SK-N-SH treated with all-trans-retinoic acid at 6 μM for 48 hours (cell line): ENCODE measurements around the gene TWIST2.

Source experiments
- ATAC-seq: fragments of 200-7000 bp; cut with Tn5 transposase; 3 replicates; pipeline ENCODE4 v1.9.1; 2020; ENCODE audit warnings: mild to moderate bottlenecking, moderate library complexity
- ARNTL ChIP-seq: fragments of 450-650 bp; formaldehyde crosslinking; IDR thresholded peaks from 2 replicates; pipeline ENCODE4 v1.5.0; 2020; ENCODE audit warnings: low read depth, mild to moderate bottlenecking, moderate library complexity, borderline replicate concordance
- BACH2 ChIP-seq: fragments of 250-450 bp; sonication (Bioruptor Pico); IDR thresholded peaks from 2 replicates; pipeline ENCODE4 v1.9.0; 2021; ENCODE audit warnings: mild to moderate bottlenecking, borderline replicate concordance
- CSDC2 ChIP-seq: fragments of 250-450 bp; sonication (Bioruptor Pico); IDR thresholded peaks from 2 replicates; pipeline ENCODE4 v1.5.0; 2020; ENCODE audit warnings: mild to moderate bottlenecking, moderate library complexity
- ESRRG ChIP-seq: fragments of 250-450 bp; sonication (Bioruptor Pico); IDR thresholded peaks from 2 replicates; pipeline ENCODE4 v1.6.1; 2021; ENCODE audit warnings: mild to moderate bottlenecking
- GLIS3 ChIP-seq: fragments of 250-450 bp; sonication (Bioruptor Pico); IDR thresholded peaks from 2 replicates; pipeline ENCODE4 v1.5.0; 2020; ENCODE audit warnings: mild to moderate bottlenecking, moderate library complexity
- ISL1 ChIP-seq: fragments of 250-450 bp; sonication (Bioruptor Pico); IDR thresholded peaks from 2 replicates; pipeline ENCODE4 v2.1.2; 2022; ENCODE audit warnings: mild to moderate bottlenecking, moderate library complexity
- OSR1 ChIP-seq: fragments of 250-450 bp; sonication (Bioruptor Pico); IDR thresholded peaks from 2 replicates; pipeline ENCODE4 v1.8.0; 2022; ENCODE audit warnings: moderate library complexity, mild to moderate bottlenecking, inconsistent platforms
- RARB ChIP-seq: fragments of 250-450 bp; sonication (Bioruptor Pico); IDR thresholded peaks from 2 replicates; pipeline ENCODE4 v1.8.0; 2021; ENCODE audit warnings: mild to moderate bottlenecking, moderate library complexity
- SNAI2 ChIP-seq: fragments of 250-450 bp; sonication (Bioruptor Pico); IDR thresholded peaks from 2 replicates; pipeline ENCODE4 v1.5.0; 2020; ENCODE audit warnings: mild to moderate bottlenecking, moderate library complexity
- TOX ChIP-seq: fragments of 250-450 bp; sonication (Bioruptor Pico); IDR thresholded peaks from 2 replicates; pipeline ENCODE4 v1.8.0; 2021; ENCODE audit warnings: mild to moderate bottlenecking, moderate library complexity, borderline replicate concordance
- ZC3H10 ChIP-seq: fragments of 250-450 bp; sonication (Bioruptor Pico); IDR thresholded peaks from 2 replicates; pipeline ENCODE4 v1.5.1; 2021; ENCODE audit warnings: mild to moderate bottlenecking, moderate library complexity
- ZFP3 ChIP-seq: fragments of 250-450 bp; sonication (Bioruptor Pico); IDR thresholded peaks from 2 replicates; pipeline ENCODE4 v1.5.0; 2020; ENCODE audit warnings: mild to moderate bottlenecking, moderate library complexity
- ZFP30 ChIP-seq: fragments of 450-650 bp; formaldehyde crosslinking; IDR thresholded peaks from 2 replicates; pipeline ENCODE4 v1.5.0; 2022; ENCODE audit warnings: mild to moderate bottlenecking, moderate library complexity
- ZNF565 ChIP-seq: fragments of 450-650 bp; formaldehyde crosslinking; conservative IDR thresholded peaks from 2 replicates; pipeline ENCODE4 v1.5.0; 2020; ENCODE audit warnings: low read depth, mild to moderate bottlenecking, moderate library complexity
- ZNF8 ChIP-seq: fragments of 450-650 bp; formaldehyde crosslinking; IDR thresholded peaks from 2 replicates; pipeline ENCODE4 v1.5.0; 2020; ENCODE audit warnings: mild to moderate bottlenecking, moderate library complexity
- TF ChIP-seq, protein P1 (sequence below): fragments of 250-450 bp; sonication (Bioruptor Pico); IDR thresholded peaks from 2 replicates; pipeline ENCODE4 v1.8.0; 2021; ENCODE audit warnings: low read depth, mild to moderate bottlenecking, moderate library complexity, borderline replicate concordance
- TF ChIP-seq, protein P2 (sequence below): fragments of 250-450 bp; sonication (Bioruptor Pico); IDR thresholded peaks from 2 replicates; pipeline ENCODE4 v1.5.1; 2021; ENCODE audit warnings: mild to moderate bottlenecking, moderate library complexity
- TF ChIP-seq, protein P3 (sequence below): fragments of 250-450 bp; sonication (Bioruptor Pico); IDR thresholded peaks from 2 replicates; pipeline ENCODE4 v1.5.1; 2020; ENCODE audit warnings: low read depth, mild to moderate bottlenecking, moderate library complexity
- TF ChIP-seq, protein P4 (sequence below): fragments of 250-450 bp; sonication (Bioruptor Pico); IDR thresholded peaks from 2 replicates; pipeline ENCODE4 v1.5.0; 2020; ENCODE audit warnings: mild to moderate bottlenecking, moderate library complexity

The TWIST2 gene

DNA sequence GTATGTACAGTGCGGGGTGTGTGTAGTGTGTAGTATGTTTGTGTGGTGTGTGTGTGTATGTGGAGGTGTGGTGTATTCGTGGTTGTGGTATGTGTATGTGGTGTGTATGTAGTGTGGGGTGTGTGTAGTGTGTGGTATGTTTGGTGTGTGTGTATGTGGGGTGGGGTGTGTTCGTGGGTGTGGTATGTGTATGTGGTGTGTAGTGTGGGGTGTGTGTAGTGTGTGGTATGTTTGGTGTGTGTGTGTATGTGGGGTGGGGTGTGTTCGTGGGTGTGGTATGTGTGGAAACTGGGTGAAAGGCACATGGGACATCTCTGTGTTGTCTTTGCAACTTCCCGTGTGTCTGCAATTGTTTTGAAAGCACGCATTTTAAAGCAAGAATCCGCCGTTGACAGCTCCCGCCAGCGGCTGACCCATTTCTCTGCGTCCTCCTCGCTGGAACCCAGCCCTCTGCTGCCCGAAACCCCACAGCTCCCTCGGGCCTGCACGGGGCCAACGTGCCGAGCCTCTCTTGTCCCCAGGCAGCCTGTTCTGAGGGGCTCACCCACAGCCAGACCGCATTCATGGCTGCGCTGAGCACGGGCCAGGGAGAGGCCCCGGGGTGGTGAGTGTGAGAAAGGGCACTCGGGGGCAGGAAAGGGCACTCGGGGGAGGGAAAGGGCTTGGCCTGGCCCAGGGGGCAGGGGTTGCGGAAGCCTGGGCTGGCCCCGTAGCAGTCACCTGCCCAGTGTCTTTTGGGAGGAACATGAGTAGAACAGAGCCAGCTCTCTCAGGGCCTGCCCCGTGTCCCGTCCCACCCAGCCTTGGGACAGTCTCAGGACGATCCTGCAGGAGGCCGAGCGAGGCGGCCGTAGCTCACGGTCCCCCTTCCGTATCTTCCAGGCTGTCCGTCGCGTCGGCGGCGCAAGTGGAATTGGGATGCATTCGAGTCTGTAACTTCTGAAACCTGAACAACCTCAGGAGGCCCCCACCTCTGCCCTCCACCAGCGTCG lies 61.4 kb downstream of the TWIST2 start (continued):
- TF ChIP-seq, protein P1, sequence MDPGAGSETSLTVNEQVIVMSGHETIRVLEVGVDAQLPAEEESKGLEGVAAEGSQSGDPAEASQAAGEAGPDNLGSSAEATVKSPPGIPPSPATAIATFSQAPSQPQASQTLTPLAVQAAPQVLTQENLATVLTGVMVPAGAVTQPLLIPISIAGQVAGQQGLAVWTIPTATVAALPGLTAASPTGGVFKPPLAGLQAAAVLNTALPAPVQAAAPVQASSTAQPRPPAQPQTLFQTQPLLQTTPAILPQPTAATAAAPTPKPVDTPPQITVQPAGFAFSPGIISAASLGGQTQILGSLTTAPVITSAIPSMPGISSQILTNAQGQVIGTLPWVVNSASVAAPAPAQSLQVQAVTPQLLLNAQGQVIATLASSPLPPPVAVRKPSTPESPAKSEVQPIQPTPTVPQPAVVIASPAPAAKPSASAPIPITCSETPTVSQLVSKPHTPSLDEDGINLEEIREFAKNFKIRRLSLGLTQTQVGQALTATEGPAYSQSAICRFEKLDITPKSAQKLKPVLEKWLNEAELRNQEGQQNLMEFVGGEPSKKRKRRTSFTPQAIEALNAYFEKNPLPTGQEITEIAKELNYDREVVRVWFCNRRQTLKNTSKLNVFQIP (CRISPR knock-in tag), result no peak
- TF ChIP-seq ZFP3 (CRISPR knock-in tag), result no peak

DNA sequence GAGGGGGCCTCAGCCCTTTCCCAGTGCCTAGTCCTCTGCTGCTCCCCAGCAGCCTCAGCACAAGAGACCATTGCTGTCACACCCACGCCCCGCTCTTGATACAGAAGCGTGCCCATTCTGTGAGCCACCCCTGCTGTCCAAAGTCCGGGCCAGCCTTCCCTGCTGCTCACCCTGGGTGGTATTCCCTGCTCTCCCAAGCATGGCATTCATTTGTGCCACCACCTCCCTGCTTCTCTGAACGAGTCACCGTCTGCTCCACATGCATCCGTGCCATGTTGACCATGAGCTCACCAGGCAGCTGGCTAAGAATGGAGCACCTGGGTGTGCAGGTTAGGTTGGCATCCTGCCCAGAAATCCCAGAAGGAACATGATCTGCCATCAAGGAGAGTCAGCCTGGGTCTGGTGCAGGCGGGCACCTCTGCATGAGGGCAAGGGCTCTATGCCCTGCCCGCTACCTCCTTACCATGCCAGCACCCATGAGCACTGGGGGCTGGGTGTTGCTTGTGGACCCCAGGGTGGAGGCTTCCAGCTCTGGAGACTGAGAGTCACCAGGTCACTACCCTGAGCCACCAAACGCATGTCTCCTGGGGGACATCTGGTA lies 63.0 kb downstream of the TWIST2 start:
- TF ChIP-seq BACH2 (CRISPR knock-in tag), result no peak
- no peak for TF ChIP-seq GLIS3 (CRISPR knock-in tag)
- TF ChIP-seq, protein P2, sequence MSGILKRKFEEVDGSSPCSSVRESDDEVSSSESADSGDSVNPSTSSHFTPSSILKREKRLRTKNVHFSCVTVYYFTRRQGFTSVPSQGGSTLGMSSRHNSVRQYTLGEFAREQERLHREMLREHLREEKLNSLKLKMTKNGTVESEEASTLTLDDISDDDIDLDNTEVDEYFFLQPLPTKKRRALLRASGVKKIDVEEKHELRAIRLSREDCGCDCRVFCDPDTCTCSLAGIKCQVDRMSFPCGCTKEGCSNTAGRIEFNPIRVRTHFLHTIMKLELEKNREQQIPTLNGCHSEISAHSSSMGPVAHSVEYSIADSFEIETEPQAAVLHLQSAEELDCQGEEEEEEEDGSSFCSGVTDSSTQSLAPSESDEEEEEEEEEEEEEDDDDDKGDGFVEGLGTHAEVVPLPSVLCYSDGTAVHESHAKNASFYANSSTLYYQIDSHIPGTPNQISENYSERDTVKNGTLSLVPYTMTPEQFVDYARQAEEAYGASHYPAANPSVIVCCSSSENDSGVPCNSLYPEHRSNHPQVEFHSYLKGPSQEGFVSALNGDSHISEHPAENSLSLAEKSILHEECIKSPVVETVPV (CRISPR knock-in tag), result no peak
- TF ChIP-seq TOX (CRISPR knock-in tag), result no peak
- TF ChIP-seq, protein P3, sequence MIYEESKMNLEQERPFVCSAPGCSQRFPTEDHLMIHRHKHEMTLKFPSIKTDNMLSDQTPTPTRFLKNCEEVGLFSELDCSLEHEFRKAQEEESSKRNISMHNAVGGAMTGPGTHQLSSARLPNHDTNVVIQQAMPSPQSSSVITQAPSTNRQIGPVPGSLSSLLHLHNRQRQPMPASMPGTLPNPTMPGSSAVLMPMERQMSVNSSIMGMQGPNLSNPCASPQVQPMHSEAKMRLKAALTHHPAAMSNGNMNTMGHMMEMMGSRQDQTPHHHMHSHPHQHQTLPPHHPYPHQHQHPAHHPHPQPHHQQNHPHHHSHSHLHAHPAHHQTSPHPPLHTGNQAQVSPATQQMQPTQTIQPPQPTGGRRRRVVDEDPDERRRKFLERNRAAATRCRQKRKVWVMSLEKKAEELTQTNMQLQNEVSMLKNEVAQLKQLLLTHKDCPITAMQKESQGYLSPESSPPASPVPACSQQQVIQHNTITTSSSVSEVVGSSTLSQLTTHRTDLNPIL (CRISPR knock-in tag), result no peak
- TF ChIP-seq, protein P4, sequence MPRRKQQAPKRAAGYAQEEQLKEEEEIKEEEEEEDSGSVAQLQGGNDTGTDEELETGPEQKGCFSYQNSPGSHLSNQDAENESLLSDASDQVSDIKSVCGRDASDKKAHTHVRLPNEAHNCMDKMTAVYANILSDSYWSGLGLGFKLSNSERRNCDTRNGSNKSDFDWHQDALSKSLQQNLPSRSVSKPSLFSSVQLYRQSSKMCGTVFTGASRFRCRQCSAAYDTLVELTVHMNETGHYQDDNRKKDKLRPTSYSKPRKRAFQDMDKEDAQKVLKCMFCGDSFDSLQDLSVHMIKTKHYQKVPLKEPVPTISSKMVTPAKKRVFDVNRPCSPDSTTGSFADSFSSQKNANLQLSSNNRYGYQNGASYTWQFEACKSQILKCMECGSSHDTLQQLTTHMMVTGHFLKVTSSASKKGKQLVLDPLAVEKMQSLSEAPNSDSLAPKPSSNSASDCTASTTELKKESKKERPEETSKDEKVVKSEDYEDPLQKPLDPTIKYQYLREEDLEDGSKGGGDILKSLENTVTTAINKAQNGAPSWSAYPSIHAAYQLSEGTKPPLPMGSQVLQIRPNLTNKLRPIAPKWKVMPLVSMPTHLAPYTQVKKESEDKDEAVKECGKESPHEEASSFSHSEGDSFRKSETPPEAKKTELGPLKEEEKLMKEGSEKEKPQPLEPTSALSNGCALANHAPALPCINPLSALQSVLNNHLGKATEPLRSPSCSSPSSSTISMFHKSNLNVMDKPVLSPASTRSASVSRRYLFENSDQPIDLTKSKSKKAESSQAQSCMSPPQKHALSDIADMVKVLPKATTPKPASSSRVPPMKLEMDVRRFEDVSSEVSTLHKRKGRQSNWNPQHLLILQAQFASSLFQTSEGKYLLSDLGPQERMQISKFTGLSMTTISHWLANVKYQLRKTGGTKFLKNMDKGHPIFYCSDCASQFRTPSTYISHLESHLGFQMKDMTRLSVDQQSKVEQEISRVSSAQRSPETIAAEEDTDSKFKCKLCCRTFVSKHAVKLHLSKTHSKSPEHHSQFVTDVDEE (CRISPR knock-in tag), result no peak
- no peak for TF ChIP-seq ZNF8 (CRISPR knock-in tag)
- TF ChIP-seq ZC3H10 (CRISPR knock-in tag), result no peak
- TF ChIP-seq ARNTL (CRISPR knock-in tag), result no peak
- TF ChIP-seq OSR1, result no peak
- TF ChIP-seq ZFP3 (CRISPR knock-in tag), result no peak
- TF ChIP-seq CSDC2 (CRISPR knock-in tag), result no peak
- no peak for TF ChIP-seq ESRRG
- TF ChIP-seq RARB (CRISPR knock-in tag), result no peak
- no peak for TF ChIP-seq SNAI2 (CRISPR knock-in tag)
- TF ChIP-seq, protein P1 (CRISPR knock-in tag), result no peak
- no peak for TF ChIP-seq ZFP30
- TF ChIP-seq ISL1, result no peak
- TF ChIP-seq ZNF565 (CRISPR knock-in tag), result no peak
- ATAC-seq, result no peak
